ENCODE measurements around the gene OSBP. TPM values are rescaled to one million over a fixed set of nuclear protein-coding genes. Genes with fewer than 3 reads are reported as not detected.
A peak's percentile ranks its signal among the peaks of the same experiment; 100 is the strongest.

OSBP gene
- total RNA-seq, 1 experiment from 2014 or later: 43.8 TPM

DNA sequence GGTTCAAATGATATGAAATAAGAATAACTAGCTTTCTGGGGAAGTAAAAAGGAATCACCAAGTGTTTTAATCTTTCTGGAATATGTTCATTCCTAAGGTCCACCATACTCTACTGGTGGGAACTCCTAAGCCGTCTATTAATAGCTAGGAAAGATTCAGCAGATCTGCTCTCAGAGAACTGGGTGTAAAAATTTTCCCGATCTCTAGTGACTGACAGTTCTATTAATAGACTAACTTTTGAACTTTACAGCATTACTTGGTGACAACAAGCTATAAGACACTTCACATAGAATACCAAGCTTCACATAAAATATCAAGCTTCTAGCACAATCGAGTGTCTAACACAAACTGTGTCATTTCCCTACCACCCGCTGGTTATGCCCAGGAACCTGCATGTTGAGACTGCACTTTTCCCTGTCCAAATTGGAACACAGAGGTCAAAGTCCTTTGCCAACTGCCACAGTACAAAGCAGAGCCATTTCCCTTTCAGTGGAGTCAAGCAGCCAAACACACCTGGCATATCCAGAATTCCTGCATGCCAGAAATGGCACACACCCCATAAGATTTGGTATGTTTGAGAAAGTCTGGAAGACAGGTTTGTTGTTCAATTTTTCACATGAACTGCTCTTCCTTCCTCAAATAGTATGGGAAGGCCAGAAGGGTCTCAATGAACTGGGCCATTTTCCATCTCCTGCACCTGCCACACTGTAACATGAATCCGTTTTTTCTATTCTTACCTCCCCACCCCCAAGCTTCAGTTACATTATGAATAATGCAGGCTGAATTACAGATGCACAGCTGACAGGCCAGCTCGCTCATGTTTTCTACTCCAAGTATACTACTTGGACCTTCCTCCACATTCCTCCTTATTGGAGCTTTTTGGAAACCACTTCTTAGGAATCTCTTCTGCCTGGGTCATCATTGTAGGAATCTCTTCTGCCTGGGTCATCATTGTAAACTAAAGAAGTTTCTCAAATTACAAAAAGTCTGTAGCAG lies 3.7 kb downstream of the OSBP start:
- H3K36me3 ChIP-seq (ENCODE audit: control insufficient read depth in 1 of 2, insufficient read depth in 2 of 2, low read length in 2 of 2): peaks cover 29 to 31% of the 10 kb centered on the region in 2 experiments; a peak in 3 of 4 replicates
- no peaks in the 10 kb centered on the region for H3K9me3 ChIP-seq (ENCODE audit: control insufficient read depth in 1 of 2, insufficient read depth in 1 of 2, low read depth in 1 of 2, low read length in 2 of 2)
- no peak overlapping the region for H3K9ac ChIP-seq (ENCODE audit: low read length)
- ChIA-PET POLR2A (no interaction called here), CTCF (no interaction called here), RAD21 (ENCODE audit: low non-redundant PET in 1 of 2, low total read pairs in 2 of 2, uncharacterized antibody in 2 of 2, unreplicated experiment in 2 of 2) (no interaction called here)
- ATAC-seq (no peak), DNase-seq (ENCODE audit: low read depth, low spot score) (no peak)
- peaks cover 3% of the 10 kb centered on the region; the same call in 1 of the 2 replicates for H4K20me1 ChIP-seq (ENCODE audit: insufficient read depth)
- H3K27me3 ChIP-seq (ENCODE audit: insufficient read depth, low read length): no peaks in the 10 kb centered on the region
- H3K4me1 ChIP-seq (ENCODE audit: control insufficient read depth in 1 of 2, insufficient read depth in 2 of 2, low read length in 2 of 2): peaks cover 16 to 32% of the 10 kb centered on the region in 2 experiments
- H3K27ac ChIP-seq (ENCODE audit: low read depth, low read length): no peak overlapping the region
- H3K4me2 ChIP-seq (ENCODE audit: low read length): peak overlapping the region; percentile 10; the same call in 1 of the 2 replicates
- intact Hi-C loops (cut with micrococcal nuclease): no loop called here
- no peak overlapping the region for H3K4me3 ChIP-seq (replicated peaks in 1 of 2; ENCODE audit: low read depth in 1 of 2, low read length in 2 of 2)
- peaks cover 64% of the 10 kb centered on the region for H3K79me2 ChIP-seq (ENCODE audit: insufficient read depth, low read length)
- H3K9me2 ChIP-seq (ENCODE audit: insufficient read depth): no peaks in the 10 kb centered on the region
- BruUV-seq (replicated peaks): no TSS peak
- TF ChIP-seq ZNF274 (IDR thresholded peaks at IDR 0.05; ENCODE audit: low read depth, low read length) (no peak), CEBPB (IDR thresholded peaks at IDR 0.05; ENCODE audit: low read depth) (no peak), ELF1 (IDR thresholded peaks at IDR 0.05; ENCODE audit: borderline replicate concordance, low read depth) (no peak), POLR2A (IDR thresholded peaks at IDR 0.05; ENCODE audit: borderline replicate concordance, extremely low read depth, insufficient read depth, insufficient read length) (no peak), RAD21 (IDR thresholded peaks at IDR 0.05; ENCODE audit: low read depth) (no peak), SP1 (IDR thresholded peaks at IDR 0.05; ENCODE audit: low read depth) (no peak), SIN3A (IDR thresholded peaks at IDR 0.05; ENCODE audit: low read depth) (no peak), ZFX (IDR thresholded peaks at IDR 0.05) (no peak), JUND (IDR thresholded peaks at IDR 0.05) (no peak)
- TF ChIP-seq, protein P1, sequence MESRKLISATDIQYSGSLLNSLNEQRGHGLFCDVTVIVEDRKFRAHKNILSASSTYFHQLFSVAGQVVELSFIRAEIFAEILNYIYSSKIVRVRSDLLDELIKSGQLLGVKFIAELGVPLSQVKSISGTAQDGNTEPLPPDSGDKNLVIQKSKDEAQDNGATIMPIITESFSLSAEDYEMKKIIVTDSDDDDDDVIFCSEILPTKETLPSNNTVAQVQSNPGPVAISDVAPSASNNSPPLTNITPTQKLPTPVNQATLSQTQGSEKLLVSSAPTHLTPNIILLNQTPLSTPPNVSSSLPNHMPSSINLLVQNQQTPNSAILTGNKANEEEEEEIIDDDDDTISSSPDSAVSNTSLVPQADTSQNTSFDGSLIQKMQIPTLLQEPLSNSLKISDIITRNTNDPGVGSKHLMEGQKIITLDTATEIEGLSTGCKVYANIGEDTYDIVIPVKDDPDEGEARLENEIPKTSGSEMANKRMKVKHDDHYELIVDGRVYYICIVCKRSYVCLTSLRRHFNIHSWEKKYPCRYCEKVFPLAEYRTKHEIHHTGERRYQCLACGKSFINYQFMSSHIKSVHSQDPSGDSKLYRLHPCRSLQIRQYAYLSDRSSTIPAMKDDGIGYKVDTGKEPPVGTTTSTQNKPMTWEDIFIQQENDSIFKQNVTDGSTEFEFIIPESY (IDR thresholded peaks at IDR 0.05; ENCODE audit: extremely low read depth, insufficient replicate concordance, low read length): no peak
- H2AFZ ChIP-seq (ENCODE audit: low read depth, low read length, poor library complexity, severe bottlenecking): no peak overlapping the region
